GM12878 (cell line): ENCODE data around the gene GPR176. TPM values are rescaled to one million over a fixed set of nuclear protein-coding genes. Genes with fewer than 3 reads are reported as not detected.
A peak's percentile ranks its signal among the peaks of the same experiment; 100 is the strongest.

Source experiments
- ATF2 ChIP-seq: IDR thresholded peaks from 2 replicates; pipeline ENCODE4 v1.6.1; 2012; ENCODE audit warnings: low read length, inconsistent platforms
- EP300 ChIP-seq, 2 experiments: fragments of 150-350 bp in 1 of 2; IDR thresholded peaks; 2 replicates each; pipeline ENCODE4 v1.6.1; 2011 to 2012; ENCODE audit warnings: low read depth in 2 of 2, low read length in 2 of 2, borderline replicate concordance in 1 of 2, improper control_type of control experiment in 1 of 2, inconsistent platforms in 1 of 2; ENCODE audit not compliant: control insufficient read depth in 1 of 2
- EZH2 ChIP-seq: IDR thresholded peaks from 2 replicates; pipeline ENCODE4 v1.6.1; 2012; ENCODE audit warnings: low read depth, mild to moderate bottlenecking, control low read depth, inconsistent platforms, low read length, borderline replicate concordance; ENCODE audit not compliant: control insufficient read depth
- FOXK2 ChIP-seq: fragments of 450-650 bp; IDR thresholded peaks from 2 replicates; pipeline ENCODE4 v1.6.1; 2017; ENCODE audit warnings: mild to moderate bottlenecking, moderate library complexity
- GABPA ChIP-seq: IDR thresholded peaks from 2 replicates; pipeline ENCODE4 v1.6.1; 2014; ENCODE audit warnings: antibody characterized with exemption, low read depth, mild to moderate bottlenecking, inconsistent platforms
- HDGF ChIP-seq: fragments of 450-650 bp; IDR thresholded peaks from 2 replicates; pipeline ENCODE4 v1.6.1; 2016; ENCODE audit warnings: antibody characterized with exemption
- JUNB ChIP-seq: IDR thresholded peaks from 2 replicates; pipeline ENCODE4 v1.6.1; 2016; ENCODE audit warnings: antibody characterized with exemption, mild to moderate bottlenecking
- MEF2A ChIP-seq: IDR thresholded peaks from 2 replicates; pipeline ENCODE4 v1.6.1; 2011; ENCODE audit warnings: low read depth, mild to moderate bottlenecking, low read length, moderate library complexity; ENCODE audit not compliant: insufficient read depth
- MXI1 ChIP-seq: fragments of 150-350 bp; IDR thresholded peaks from 2 replicates; pipeline ENCODE4 v1.6.1; 2011; ENCODE audit warnings: low read depth, mild to moderate bottlenecking, inconsistent platforms, low read length, improper control_type of control experiment
- NFIC ChIP-seq: IDR thresholded peaks from 2 replicates; pipeline ENCODE4 v1.6.1; 2012; ENCODE audit warnings: low read depth, mild to moderate bottlenecking, inconsistent platforms, low read length, moderate library complexity
- NFXL1 ChIP-seq: fragments of 450-650 bp; IDR thresholded peaks from 2 replicates; pipeline ENCODE4 v1.6.1; 2017; ENCODE audit warnings: antibody characterized with exemption, mild to moderate bottlenecking, borderline replicate concordance
- NFYA ChIP-seq: IDR thresholded peaks from 2 replicates; pipeline ENCODE4 v1.6.1; 2011; ENCODE audit warnings: low read depth, mild to moderate bottlenecking, low read length, improper control_type of control experiment, borderline replicate concordance
- POLR2AphosphoS2 ChIP-seq: IDR thresholded peaks from 2 replicates; pipeline ENCODE4 v1.6.1; 2011; ENCODE audit warnings: low read depth, mild to moderate bottlenecking, low read length, improper control_type of control experiment, moderate library complexity
- POLR2AphosphoS5 ChIP-seq: IDR thresholded peaks from 2 replicates; pipeline ENCODE4 v1.6.1; 2011; ENCODE audit warnings: mild to moderate bottlenecking, low read length, inconsistent platforms
- RAD51 ChIP-seq: fragments of 450-650 bp; IDR thresholded peaks from 2 replicates; pipeline ENCODE4 v1.6.1; 2016; ENCODE audit warnings: moderate library complexity, mild to moderate bottlenecking, inconsistent platforms
- RB1 ChIP-seq: fragments of 450-650 bp; formaldehyde crosslinking; IDR thresholded peaks from 2 replicates; pipeline ENCODE4 v1.6.1; 2017; ENCODE audit warnings: mild to moderate bottlenecking, borderline replicate concordance
- REST ChIP-seq: IDR thresholded peaks from 2 replicates; pipeline ENCODE4 v1.6.1; 2012; ENCODE audit warnings: mild to moderate bottlenecking, low read depth, low read length
- RFX5 ChIP-seq: IDR thresholded peaks from 2 replicates; pipeline ENCODE4 v1.6.1; 2011; ENCODE audit warnings: low read depth, low read length, improper control_type of control experiment
- SMAD1 ChIP-seq: fragments of 450-650 bp; IDR thresholded peaks from 2 replicates; pipeline ENCODE4 v1.6.1; 2018; ENCODE audit warnings: mild to moderate bottlenecking, low read depth; ENCODE audit not compliant: partially characterized antibody
- polyA plus RNA-seq, 11 experiments: library from polyadenylated mRNA; depleted of rRNA in 4 of 11; unstranded in 6 of 11; stranded (reverse) in 5 of 11; fragments of >200 nt; fragmentation: Nextera tagmentation in 4 of 11; fragmentation: Illumina TruSeq in 1 of 11; extraction: Ambion mirVana in 4 of 11; extraction: Trizol in 1 of 11; gene quantifications; 1 replicate in 1 of 11; 2 replicates in 10 of 11; pipeline versions ENCODE4 v1.2.1 to v1.2.3, GENCODE V29; 2011 to 2016; ENCODE audit warnings: inconsistent platforms in 2 of 11, missing spikeins in 2 of 11, low read depth in 1 of 11
- total RNA-seq, 4 experiments: library from RNA; depleted of rRNA in 3 of 4; stranded (reverse); fragments of >200 nt in 3 of 4; fragmentation: Illumina TruSeq in 1 of 4; extraction: Trizol in 1 of 4; gene quantifications; 2 replicates each; pipeline versions ENCODE4 v1.2.1 to v1.2.3, GENCODE V29; 2013 to 2021
- TF ChIP-seq, protein P1 (sequence below): fragments of 450-650 bp; IDR thresholded peaks from 2 replicates; pipeline ENCODE4 v1.6.1; 2017; ENCODE audit warnings: mild to moderate bottlenecking, moderate library complexity
- TF ChIP-seq, protein P2 (sequence below): IDR thresholded peaks from 2 replicates; pipeline ENCODE4 v1.6.1; 2012; ENCODE audit warnings: low read depth, low read length, improper control_type of control experiment

The GPR176 gene
- total and polyA plus RNA-seq, 10 of the 15 experiments (the other 5 are each of a cell fraction or from before 2014, with no cell fraction given) = 0.02 to 0.33 (median 0.16) TPM; not detected in 4

DNA sequence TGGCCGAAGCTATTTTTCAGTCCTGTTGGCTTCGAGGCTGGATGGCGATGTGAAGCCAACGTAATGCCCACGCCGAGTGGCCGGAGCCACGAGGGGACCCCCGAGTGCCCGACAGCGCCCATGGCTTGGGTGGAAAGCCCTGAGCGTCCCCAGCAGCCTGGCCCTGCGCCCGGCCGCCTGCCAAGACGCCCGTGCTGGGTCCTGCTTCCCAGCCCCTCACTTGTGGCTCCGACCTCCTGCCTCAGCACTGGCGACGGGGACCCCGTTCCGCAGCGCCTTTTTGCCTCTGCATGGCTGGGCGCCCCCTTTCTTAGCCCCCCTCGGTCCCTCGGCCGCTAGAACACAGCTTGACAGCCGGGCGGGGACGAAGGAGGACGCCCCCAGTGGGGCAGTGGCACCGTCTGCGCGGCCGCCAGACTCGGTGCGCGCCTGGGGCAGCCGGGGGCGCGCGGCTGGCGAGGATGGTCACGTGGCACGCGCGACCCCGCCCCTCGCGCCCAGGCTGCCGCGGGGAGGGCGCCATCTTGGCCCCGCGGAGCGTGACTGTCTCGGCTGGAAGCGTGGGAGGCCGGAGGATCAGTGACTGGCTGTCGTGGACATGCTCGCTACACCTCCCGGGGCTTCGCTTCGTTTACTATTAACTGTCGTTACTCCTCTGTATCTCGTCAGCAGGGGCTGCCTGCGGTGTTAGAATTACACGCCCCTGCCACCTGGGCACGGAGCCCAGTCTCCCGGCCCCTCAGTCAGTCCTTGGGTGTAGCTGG, 626 bp upstream of the GPR176 start (continued):
- TF ChIP-seq ATF2 (no peak), RFX5 (no peak), POLR2AphosphoS5 (peak; percentile 77), EP300 (IDR thresholded peaks at IDR 0.05; ENCODE audit: borderline replicate concordance in 1 of 2, control insufficient read depth in 1 of 2, low read depth in 2 of 2, low read length in 2 of 2) (no peak), SMAD1 (no peak), HDGF (no peak), NFIC (no peak), FOXK2 (no peak), GABPA (no peak), EZH2 (no peak), JUNB (no peak), MXI1 (peak; percentile 82), POLR2AphosphoS2 (no peak), REST (no peak), NFXL1 (no peak), RAD51 (0 out of 2 replicates have a peak, but pooled peaks have one; percentile 41), RB1 (peak; percentile 62; the same call in 1 of the 2 replicates), NFYA (no peak), MEF2A (no peak)
- TF ChIP-seq, protein P1, sequence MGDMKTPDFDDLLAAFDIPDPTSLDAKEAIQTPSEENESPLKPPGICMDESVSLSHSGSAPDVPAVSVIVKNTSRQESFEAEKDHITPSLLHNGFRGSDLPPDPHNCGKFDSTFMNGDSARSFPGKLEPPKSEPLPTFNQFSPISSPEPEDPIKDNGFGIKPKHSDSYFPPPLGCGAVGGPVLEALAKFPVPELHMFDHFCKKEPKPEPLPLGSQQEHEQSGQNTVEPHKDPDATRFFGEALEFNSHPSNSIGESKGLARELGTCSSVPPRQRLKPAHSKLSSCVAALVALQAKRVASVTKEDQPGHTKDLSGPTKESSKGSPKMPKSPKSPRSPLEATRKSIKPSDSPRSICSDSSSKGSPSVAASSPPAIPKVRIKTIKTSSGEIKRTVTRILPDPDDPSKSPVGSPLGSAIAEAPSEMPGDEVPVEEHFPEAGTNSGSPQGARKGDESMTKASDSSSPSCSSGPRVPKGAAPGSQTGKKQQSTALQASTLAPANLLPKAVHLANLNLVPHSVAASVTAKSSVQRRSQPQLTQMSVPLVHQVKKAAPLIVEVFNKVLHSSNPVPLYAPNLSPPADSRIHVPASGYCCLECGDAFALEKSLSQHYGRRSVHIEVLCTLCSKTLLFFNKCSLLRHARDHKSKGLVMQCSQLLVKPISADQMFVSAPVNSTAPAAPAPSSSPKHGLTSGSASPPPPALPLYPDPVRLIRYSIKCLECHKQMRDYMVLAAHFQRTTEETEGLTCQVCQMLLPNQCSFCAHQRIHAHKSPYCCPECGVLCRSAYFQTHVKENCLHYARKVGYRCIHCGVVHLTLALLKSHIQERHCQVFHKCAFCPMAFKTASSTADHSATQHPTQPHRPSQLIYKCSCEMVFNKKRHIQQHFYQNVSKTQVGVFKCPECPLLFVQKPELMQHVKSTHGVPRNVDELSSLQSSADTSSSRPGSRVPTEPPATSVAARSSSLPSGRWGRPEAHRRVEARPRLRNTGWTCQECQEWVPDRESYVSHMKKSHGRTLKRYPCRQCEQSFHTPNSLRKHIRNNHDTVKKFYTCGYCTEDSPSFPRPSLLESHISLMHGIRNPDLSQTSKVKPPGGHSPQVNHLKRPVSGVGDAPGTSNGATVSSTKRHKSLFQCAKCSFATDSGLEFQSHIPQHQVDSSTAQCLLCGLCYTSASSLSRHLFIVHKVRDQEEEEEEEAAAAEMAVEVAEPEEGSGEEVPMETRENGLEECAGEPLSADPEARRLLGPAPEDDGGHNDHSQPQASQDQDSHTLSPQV = no peak; the same call in 1 of the 2 replicates
- TF ChIP-seq, protein P2, sequence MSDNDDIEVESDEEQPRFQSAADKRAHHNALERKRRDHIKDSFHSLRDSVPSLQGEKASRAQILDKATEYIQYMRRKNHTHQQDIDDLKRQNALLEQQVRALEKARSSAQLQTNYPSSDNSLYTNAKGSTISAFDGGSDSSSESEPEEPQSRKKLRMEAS = peak; percentile 70
